Endothelial cell (in vitro differentiated cells): ENCODE data around the gene HPD. TPM values are rescaled to one million over a fixed set of nuclear protein-coding genes. Genes with fewer than 3 reads are reported as not detected.
"Not testable (repeated sequence)": the region's sequence is repeated elsewhere in the genome, so short reads cannot be mapped to it uniquely, and the experiment has no call there.

Experiments used
- DNase-seq: peaks from one replicate; pipeline ENCODE4 v3.0.0; 2021; ENCODE audit warnings: low spot score
- H3K27ac Mint-ChIP-seq: one replicate; pipeline ENCODE4 v1.8.0; 2021; ENCODE audit warnings: mixed read lengths, inconsistent platforms; ENCODE audit not compliant: unreplicated experiment
- H3K27me3 Mint-ChIP-seq: one replicate; pipeline ENCODE4 v1.8.0; 2021; ENCODE audit warnings: mild to moderate bottlenecking, moderate library complexity, mixed read lengths, inconsistent platforms; ENCODE audit not compliant: unreplicated experiment
- H3K36me3 Mint-ChIP-seq: one replicate; pipeline ENCODE4 v1.8.0; 2021; ENCODE audit warnings: mild to moderate bottlenecking, low read depth, mixed read lengths, inconsistent platforms; ENCODE audit not compliant: unreplicated experiment
- H3K4me1 Mint-ChIP-seq: one replicate; pipeline ENCODE4 v1.8.0; 2021; ENCODE audit warnings: mild to moderate bottlenecking, mixed read lengths, inconsistent platforms; ENCODE audit not compliant: unreplicated experiment
- H3K4me3 Mint-ChIP-seq: one replicate; pipeline ENCODE4 v1.8.0; 2021; ENCODE audit warnings: mild to moderate bottlenecking, mixed read lengths, inconsistent platforms; ENCODE audit not compliant: unreplicated experiment
- H3K9me3 Mint-ChIP-seq: one replicate; pipeline ENCODE4 v1.8.0; 2021; ENCODE audit warnings: mixed read lengths, inconsistent platforms; ENCODE audit not compliant: unreplicated experiment
- CTCF ChIP-seq: fragments of 200-600 bp; sonication (generic); IDR thresholded peaks from one replicate; pipeline ENCODE4 v1.5.0; 2021; ENCODE audit warnings: antibody characterized with exemption; ENCODE audit not compliant: unreplicated experiment
- total RNA-seq: library from RNA; stranded (reverse); fragmentation: NEBNext Ultra II Directional; extraction: Animal tissue kit (Norgen Biotek cat#: 25700); gene quantifications from one replicate; pipeline ENCODE4 v1.2.1, GENCODE V29; 2021; ENCODE audit not compliant: unreplicated experiment

The HPD gene
- total RNA-seq, 1 donor from 2014 or later = not detected

- no peaks in the 10 kb centered on the region for H3K9me3 Mint-ChIP-seq
- H3K36me3 Mint-ChIP-seq = no peaks in the 10 kb centered on the region
- no peak for DNase-seq
- TF ChIP-seq CTCF = no peak
- H3K27ac Mint-ChIP-seq = no peak overlapping the region
- H3K27me3 Mint-ChIP-seq = no peaks in the 10 kb centered on the region
- no peak overlapping the region for H3K4me3 Mint-ChIP-seq
- H3K4me1 Mint-ChIP-seq = no peaks in the 10 kb centered on the region
These were observed 7.7 kb upstream of the HPD start for GRCh38 chr12:121866331-121866730.

DNA sequence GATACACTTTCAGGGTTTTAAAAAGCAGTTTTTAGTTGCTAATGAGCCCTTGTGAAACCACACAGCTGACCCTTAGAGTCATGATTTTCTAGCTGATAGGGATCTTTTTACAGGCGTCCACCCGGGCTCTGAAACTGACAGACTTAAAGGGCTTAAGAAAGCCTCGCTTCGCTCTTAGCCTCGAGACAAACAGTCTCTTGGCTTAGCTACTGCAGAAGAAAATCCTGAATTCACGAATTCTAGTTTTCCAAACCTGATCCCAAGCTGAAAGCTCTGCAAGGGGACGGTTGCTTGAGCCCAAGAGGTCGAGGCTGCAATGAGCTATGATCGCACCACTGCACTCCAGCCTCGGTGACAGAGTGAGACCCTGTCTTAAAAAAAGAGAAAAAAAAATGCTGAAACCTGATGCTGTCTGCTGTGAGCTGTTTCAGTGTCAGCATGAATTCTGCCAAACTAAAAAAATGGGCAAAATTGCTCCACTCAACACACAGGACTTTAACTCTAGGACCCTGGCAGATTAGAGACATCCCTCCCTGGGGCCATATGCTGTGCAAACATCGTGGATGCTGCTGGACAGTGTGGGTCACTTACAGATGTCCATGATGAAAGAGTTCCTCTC lies 3.1 kb upstream of the HPD start:
- no peak overlapping the region for H3K27ac Mint-ChIP-seq
- no peaks in the 10 kb centered on the region for H3K9me3 Mint-ChIP-seq
- peaks cover 3% of the 10 kb centered on the region for H3K4me1 Mint-ChIP-seq
- peaks cover 3% of the 10 kb centered on the region for H3K27me3 Mint-ChIP-seq
- no peak overlapping the region for H3K4me3 Mint-ChIP-seq
- TF ChIP-seq CTCF = no peak
- DNase-seq = no peak
- H3K36me3 Mint-ChIP-seq = no peaks in the 10 kb centered on the region

DNA sequence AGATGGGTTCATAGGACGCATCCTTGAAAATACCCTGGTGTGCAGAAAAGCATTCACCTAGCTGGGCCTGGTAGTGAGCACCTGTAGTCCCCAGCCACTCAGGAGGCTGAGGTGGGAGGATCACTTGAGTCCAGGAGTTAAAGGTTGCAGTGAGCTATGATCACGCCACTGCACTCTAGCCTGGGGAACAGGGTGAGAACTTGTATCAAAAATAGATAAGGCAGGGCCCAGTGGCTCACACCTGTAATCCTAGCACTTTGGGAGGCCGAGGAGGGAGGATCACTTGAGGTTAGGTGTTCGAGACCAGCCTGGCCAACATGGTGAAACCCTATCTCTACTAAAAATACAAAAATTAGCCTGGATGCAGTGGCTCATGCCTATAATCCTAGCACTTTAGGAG lies 2.0 kb upstream of the HPD start:
- H3K4me3 Mint-ChIP-seq, H3K27me3 Mint-ChIP-seq, DNase-seq, H3K4me1 Mint-ChIP-seq, H3K36me3 Mint-ChIP-seq, H3K27ac Mint-ChIP-seq, H3K9me3 Mint-ChIP-seq: not testable (repeated sequence)

GRCh38 chr12:121860257-121860656 lies 1.6 kb upstream of the HPD start:
- DNase-seq = no peak
- Mint-ChIP-seq H3K4me3 (no peak overlapping the region), H3K27ac (no peak overlapping the region), H3K36me3 (no peaks in the 10 kb centered on the region), H3K9me3 (no peaks in the 10 kb centered on the region), H3K4me1 (peaks cover 3% of the 10 kb centered on the region), H3K27me3 (peaks cover 7% of the 10 kb centered on the region)
- no peak for TF ChIP-seq CTCF

DNA sequence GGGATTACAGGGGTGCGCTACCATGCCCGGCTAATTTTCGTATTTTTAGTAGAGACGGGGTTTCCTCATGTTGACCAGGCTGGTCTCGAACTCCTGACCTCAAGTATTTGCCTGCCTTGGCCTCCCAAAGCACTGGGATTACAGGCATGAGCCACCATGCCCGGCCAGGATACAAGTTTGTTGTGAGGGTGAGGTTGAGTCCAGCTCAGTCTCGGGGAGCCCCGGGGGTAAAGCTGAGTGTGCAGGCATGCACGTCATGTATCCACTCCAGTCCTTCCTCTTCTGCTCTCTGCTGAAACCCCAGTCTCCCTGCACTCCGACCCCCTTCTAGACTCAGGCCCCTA lies 369 bp downstream of the HPD start:
- H3K27me3 Mint-ChIP-seq = peaks cover 7% of the 10 kb centered on the region
- DNase-seq = no peak
- no peak overlapping the region for H3K4me3 Mint-ChIP-seq
- TF ChIP-seq CTCF = no peak
- H3K4me1 Mint-ChIP-seq = peaks cover 3% of the 10 kb centered on the region
- H3K27ac Mint-ChIP-seq = no peak overlapping the region
- no peaks in the 10 kb centered on the region for H3K9me3 Mint-ChIP-seq
- no peaks in the 10 kb centered on the region for H3K36me3 Mint-ChIP-seq
